Activated CD8-positive, alpha-beta memory T cell treated with anti-CD3 and anti-CD28 coated beads, Interleukin-2, amount 50 U/mL, for 1 hour (primary cell): ENCODE measurements around the gene NISCH.

ENCODE experiments used
- DNase-seq: peaks from one replicate; pipeline ENCODE4 v3.0.0-alpha.2; 2020; ENCODE audit errors: extremely low read depth

Gene NISCH

DNA sequence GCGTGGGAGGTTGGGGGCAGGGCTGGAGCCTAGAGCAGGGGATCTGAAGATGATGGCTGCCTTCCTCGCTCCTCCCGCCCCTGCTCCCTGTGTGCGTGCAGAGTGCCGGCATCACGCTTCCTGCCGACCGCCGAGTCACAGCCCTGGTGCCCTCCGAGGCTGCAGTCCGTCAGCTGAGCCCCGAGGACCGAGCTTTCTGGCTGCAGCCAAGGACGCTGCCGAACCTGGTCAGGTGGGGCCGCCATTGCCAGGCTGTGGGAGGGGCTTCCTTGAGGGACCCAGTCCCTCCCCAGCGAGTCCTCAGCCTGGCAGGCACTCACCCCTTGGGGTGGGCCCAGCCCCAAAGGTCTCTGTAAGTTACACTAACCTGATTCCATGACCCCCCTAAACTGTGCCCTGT is 57.3 kb downstream of the NISCH start:
- no peak for DNase-seq

DNA sequence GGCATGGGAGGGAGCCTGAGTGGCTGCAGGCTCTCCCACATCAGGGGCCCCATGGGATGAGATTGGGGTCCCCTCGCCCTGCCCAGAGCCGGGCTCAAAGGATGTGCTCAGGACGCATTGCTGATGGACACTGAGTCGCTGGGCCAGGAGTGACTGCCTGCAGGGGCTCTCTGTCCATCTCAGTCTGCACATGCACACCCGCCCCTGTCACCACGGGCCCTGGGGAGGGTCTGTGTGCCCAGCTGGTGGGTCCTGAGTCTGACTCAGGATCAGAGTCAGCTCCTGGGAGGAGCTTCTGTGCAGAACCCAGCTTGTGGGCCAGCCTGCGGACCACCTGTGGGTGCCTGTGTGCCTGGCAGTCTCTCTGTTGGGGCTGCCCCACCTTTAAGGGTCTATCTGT is 57.9 kb downstream of the NISCH start:
- DNase-seq, result no peak

DNA sequence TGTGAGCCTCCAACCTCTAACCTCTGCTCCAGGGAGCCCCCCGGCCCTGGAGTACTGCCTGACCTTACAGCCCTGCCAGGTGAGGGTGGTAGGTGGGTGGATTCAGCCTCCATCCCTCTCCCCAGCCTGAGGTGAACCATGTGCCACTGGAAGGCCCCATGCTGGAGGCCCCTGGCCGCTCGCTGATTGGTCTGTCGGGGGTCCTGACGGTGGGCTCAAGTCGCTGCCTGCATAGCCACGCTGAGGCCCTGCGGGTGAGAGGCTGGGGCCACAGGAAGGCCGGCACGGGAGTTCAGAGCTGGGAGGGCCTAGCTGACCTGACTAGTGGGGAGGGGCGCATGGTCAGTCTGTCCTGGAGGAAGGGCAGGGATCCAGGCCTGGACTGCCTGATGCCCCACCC is 59.2 kb downstream of the NISCH start:
- DNase-seq, result no peak

DNA sequence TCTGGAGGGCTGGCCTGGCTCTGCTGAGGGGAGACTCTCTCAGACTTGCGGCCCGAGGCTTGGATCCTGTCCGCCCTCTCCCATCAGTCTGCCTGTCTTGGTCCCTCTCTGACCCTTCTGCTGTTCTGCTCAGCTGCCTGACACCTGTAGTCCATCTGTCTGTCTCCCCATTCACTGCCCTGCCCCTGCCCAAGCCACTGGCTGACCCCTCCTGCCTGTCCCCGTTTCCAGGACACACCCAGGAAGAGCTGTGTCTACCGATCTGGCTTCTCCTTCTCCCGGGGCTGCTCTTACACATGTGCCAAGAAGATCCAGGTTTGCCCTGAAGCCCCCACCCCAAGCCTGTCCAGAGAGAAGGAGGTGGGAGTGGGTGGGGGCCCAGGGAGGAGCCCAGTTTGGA is 59.8 kb downstream of the NISCH start:
- DNase-seq, result no peak

DNA sequence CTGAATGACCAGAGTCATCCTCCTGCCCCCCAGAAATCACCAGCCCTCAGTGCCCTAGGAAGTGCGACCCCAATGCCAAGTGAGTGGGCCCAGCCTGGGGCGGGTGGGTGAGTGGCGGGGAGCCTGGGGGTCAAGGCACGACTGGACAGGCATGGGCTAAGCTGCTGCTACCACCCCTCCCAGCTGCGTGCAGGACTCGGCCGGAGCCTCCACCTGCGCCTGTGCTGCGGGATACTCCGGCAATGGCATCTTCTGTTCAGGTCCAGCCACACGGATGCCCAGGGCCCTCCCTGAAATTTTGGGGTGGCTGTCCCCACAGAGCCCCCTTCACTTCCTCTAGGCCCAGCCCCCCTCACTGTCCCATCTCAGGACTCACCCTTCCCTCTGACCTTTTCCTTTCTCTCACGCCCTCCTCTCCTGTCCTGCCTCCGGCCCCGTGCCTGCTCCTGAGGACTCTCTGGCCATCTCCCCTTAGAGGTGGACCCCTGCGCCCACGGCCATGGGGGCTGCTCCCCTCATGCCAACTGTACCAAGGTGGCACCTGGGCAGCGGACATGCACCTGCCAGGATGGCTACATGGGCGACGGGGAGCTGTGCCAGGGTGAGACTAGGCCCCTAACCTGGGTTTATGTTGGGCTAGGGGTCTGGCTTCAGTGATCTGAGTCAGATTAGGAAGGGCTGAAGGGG is 61.2 kb downstream of the NISCH start:
- DNase-seq, result no peak

DNA sequence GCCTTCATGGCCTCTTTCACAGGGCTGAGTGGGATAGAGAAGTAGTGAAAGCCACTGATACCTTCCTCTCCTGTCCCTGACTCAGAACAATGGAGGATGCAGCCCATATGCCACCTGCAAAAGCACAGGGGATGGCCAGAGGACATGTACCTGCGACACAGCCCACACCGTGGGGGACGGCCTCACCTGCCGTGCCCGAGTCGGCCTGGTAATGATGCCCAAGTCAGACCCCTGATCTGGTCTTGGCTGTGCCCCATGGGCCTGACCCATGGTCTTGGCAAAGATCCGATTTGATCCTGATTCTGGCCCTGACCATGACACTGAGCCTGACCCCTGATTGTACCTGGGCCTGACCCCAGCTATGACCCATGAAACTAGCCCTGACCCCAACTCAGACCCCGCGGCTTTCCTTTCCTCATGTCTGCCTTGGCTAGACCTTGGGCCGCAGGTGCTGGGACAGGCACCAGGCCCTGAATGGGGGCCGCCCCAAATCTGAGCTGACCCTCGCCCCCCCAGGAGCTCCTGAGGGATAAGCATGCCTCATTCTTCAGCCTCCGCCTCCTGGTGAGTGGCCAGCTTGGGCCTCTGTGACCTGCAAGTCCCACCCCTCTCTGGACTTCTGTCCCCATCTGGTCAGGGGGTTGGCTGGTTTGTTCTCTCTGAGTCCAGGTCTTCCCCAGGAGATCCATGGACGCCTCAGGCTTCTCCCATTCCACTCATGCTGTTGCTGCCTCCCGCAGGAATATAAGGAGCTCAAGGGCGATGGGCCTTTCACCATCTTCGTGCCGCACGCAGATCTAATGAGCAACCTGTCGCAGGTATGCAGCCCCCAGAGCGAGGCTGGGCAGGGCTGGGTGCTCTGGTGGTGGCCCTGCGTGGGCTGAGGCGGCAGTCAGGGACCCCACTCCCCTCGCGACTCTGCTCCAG is 62.7 kb downstream of the NISCH start:
- no peak for DNase-seq

DNA sequence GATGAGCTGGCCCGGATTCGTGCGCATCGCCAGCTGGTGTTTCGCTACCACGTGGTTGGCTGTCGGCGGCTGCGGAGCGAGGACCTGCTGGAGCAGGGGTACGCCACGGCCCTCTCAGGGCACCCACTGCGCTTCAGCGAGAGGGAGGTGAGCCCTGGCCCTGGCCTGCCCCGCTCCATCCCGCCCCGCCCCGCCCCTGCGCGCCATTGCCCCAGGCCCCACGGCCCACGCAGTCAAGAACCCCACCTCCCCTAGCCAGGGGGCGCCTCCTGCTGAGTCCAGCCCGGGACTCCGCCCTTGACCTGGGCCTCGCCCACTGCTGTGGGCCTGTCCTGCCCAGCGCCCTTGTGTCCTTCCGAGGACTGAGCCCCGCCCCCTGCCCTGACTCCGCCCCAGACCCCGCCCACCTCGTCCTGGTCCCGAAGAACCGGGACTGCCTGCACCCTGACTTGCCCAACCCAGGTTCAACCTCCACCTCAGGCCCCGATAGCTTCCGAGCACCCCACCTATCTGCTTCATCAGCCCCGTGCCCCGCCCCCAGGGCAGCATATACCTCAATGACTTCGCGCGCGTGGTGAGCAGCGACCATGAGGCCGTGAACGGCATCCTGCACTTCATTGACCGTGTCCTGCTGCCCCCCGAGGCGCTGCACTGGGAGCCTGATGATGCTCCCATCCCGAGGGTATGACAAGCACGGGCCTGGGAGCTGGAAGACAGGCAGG is 63.5 kb downstream of the NISCH start:
- DNase-seq, result no peak

DNA sequence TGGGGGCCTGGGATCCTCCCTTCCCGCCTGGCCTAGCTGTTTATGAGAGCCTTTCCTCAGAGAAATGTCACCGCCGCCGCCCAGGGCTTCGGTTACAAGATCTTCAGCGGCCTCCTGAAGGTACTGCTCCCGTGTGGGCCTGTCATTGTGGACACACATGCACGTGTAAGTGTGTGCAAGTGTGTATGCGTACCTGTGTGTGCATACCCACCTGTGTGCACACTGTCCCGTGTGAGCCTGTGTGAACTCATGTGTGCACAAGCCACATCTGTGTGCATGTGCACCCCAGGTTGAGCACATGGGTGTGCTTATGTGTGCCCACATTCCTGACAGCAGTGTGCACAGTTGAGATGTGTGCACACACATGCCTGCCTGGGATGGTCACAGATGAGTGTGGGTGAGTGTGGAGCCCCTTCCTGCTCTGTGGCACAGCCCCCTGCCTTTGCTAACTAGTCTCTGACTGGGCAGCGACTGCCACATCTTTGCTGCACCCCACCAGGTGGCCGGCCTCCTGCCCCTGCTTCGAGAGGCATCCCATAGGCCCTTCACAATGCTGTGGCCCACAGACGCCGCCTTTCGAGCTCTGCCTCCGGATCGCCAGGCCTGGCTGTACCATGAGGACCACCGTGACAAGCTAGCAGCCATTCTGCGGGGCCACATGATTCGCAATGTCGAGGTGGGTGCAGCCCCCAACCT is 64.2 kb downstream of the NISCH start:
- DNase-seq, result no peak

DNA sequence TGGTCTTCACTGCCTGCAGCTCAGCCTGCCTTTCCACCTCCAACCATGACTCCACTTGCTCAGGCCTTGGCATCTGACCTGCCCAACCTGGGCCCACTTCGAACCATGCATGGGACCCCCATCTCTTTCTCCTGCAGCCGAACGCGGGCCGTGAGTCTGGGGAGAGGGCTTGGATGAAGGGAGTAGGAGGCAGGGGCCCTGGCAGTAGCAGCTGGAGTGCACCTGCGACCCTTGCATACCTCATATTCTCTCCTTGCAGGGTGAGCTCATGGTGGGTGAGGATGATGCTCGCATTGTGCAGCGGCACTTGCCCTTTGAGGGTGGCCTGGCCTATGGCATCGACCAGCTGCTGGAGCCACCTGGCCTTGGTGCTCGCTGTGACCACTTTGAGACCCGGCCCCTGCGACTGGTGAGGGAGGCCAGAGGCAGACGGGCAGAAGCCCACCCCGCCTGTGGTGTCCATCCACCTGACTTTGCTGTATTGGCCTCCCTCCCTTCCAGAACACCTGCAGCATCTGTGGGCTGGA is 64.8 kb downstream of the NISCH start:
- DNase-seq, result no peak

DNA sequence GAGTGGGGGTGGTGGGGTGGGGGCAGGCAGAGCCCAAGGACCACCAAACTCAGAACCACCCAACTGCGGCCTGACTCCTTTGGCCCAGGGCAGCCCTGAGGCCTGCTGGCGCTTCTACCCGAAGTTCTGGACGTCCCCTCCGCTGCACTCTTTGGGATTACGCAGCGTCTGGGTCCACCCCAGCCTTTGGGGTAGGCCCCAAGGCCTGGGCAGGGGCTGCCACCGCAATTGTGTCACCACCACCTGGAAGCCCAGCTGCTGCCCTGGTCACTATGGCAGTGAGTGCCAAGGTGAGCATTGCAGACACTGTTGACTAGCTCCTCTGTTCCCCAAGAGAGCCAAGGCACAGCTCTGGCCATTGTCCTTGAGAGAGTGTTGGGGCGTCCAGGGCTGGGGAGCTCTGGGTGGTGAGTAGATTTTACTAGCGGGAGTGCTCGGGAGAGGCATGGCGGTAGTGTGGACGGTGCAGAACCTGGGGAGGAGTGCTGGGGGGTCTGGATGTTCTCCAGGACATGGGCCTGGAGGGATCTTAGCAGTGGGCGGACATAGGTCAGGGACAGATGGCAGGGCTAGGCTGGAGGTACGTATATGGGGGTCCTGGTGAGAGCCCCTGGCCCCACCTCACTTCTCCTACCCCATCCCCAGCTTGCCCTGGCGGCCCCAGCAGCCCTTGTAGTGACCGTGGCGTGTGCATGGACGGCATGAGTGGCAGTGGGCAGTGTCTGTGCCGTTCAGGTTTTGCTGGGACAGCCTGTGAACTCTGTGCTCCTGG is 65.5 kb downstream of the NISCH start:
- DNase-seq, result no peak

DNA sequence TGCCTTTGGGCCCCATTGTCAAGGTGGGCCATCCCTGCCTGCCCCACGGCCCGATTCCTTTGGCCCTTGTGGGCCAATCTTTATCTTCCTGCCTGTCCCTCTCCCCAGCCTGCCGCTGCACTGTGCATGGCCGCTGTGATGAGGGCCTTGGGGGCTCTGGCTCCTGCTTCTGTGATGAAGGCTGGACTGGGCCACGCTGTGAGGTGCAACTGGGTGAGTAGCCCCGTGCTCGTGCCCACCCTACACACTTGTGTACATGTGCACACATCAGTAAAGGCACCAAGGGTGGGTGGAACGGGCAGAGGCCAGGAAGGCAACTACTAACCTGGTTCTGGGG is 66.1 kb downstream of the NISCH start:
- DNase-seq, result no peak

DNA sequence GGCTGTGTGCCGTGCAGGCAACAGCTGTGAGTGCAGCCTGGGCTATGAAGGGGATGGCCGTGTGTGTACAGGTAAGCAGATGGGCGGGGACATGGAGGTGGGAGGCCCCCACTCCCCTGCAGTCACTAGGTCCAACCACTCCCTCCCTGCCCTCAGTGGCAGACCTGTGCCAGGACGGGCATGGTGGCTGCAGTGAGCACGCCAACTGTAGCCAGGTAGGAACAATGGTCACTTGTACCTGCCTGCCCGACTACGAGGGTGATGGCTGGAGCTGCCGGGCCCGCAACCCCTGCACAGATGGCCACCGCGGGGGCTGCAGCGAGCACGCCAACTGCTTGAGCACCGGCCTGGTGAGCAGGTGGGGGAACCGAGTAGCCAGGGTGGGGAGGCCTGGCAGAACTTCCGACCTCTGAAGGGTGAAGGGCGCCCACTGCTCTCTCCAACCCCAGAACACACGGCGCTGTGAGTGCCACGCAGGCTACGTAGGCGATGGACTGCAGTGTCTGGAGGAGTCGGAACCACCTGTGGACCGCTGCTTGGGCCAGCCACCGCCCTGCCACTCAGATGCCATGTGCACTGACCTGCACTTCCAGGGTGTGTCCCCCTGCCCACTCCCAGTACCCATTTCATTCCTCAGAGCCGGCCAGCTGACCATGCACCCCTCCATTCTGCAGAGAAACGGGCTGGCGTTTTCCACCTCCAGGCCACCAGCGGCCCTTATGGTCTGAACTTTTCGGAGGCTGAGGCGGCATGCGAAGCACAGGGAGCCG is 66.7 kb downstream of the NISCH start:
- no peak for DNase-seq

DNA sequence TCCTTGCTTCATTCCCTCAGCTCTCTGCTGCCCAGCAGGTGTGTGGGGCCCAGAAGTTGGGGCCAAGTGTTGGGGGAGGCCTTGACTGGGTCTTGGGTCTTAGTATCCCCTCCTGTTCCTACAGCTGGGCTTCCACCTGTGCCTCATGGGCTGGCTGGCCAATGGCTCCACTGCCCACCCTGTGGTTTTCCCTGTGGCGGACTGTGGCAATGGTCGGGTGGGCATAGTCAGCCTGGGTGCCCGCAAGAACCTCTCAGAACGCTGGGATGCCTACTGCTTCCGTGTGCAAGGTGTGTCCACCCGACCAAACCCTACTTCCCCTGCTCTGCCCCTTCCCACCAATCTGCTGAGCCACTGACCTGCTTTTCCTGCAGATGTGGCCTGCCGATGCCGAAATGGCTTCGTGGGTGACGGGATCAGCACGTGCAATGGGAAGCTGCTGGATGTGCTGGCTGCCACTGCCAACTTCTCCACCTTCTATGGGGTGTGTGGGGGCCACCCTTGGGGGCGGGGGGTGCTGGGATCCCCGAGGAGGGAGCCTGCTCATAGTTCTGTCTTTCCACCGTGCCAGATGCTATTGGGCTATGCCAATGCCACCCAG is 67.3 kb downstream of the NISCH start:
- no peak for DNase-seq

DNA sequence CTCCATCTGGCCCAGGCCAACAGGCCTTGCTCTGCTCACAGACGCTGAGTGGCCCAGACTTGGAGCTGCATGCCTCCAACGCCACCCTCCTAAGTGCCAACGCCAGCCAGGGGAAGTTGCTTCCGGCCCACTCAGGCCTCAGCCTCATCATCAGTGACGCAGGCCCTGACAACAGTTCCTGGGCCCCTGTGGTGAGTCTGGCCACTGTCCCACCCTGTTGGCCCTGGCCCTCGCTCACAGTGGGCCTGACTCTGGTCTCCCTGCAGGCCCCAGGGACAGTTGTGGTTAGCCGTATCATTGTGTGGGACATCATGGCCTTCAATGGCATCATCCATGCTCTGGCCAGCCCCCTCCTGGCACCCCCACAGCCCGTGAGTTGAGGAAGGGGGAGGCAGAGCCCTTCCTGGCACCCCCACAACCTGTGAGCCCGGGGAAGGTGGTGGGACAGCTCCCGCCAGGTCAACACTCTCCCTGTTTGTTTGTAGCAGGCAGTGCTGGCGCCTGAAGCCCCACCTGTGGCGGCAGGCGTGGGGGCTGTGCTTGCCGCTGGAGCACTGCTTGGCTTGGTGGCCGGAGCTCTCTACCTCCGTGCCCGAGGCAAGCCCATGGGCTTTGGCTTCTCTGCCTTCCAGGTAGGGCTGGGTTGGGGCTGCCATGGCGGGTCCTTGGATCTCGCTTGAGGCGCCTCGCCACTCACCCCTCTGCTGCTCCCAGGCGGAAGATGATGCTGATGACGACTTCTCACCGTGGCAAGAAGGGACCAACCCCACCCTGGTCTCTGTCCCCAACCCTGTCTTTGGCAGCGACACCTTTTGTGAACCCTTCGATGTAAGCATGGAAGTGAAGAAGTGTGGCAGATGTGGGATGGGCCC is 68.2 kb downstream of the NISCH start:
- no peak for DNase-seq

DNA sequence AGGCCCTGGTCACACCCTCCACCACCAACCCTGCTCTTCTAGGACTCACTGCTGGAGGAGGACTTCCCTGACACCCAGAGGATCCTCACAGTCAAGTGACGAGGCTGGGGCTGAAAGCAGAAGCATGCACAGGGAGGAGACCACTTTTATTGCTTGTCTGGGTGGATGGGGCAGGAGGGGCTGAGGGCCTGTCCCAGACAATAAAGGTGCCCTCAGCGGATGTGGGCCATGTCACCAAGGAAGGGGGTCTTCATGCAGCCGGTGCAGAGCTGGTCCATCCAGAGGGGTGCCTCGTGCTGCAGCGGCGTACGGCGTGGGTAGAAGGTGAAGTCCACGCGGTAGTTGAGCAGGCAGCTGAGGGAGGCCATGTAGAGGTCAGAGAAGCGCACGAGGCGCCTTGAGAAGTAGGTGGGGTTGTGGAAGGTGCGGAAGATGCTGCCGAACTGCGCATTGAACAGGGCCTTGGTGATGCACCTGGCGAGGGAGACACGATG is 68.9 kb downstream of the NISCH start:
- no peak for DNase-seq

DNA sequence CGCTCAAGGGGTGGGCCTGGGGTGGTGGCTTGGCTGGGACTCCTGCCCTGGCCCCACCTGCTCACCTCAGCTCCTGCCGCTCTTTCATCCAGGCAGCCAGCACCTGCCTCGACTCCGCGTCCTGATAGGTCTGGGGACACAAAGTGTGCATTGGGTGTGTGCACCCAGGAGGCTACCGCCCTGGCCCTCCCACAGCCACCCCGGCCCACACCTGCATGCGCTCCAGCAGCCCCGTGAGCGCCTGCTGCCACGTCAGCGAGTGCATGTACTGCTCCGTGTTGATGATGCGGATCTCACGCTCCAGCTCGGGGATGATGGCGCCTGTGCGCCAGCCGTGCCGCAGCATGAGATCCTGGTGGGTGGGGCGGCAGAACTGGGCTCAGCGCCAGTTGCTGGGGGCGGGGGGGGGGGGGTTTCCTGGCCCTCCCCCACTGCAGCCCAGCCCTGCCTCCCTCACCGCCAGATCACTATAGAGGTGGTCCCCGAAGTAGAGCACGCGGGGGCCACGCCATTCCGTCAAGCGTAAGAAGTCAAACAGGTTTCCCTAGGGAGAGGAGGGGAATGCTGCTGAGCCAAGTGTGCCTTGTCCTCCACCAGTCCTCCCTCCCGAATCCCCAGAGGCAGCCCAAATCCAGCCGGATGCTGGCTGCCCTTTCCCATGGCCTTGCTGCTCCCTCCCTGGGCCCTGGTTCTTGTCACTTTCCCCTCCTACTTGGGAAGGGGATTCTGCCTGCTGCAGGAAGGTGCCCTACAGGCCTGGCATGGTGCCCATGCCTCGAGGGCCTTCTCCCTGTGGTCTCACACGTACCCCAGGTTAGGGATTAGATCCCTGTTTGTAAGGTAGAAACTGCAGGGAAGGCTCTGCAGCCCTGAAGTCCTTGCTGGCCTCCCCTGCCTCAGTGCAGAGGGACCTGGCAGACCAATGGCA is 69.6 kb downstream of the NISCH start:
- no peak for DNase-seq

DNA sequence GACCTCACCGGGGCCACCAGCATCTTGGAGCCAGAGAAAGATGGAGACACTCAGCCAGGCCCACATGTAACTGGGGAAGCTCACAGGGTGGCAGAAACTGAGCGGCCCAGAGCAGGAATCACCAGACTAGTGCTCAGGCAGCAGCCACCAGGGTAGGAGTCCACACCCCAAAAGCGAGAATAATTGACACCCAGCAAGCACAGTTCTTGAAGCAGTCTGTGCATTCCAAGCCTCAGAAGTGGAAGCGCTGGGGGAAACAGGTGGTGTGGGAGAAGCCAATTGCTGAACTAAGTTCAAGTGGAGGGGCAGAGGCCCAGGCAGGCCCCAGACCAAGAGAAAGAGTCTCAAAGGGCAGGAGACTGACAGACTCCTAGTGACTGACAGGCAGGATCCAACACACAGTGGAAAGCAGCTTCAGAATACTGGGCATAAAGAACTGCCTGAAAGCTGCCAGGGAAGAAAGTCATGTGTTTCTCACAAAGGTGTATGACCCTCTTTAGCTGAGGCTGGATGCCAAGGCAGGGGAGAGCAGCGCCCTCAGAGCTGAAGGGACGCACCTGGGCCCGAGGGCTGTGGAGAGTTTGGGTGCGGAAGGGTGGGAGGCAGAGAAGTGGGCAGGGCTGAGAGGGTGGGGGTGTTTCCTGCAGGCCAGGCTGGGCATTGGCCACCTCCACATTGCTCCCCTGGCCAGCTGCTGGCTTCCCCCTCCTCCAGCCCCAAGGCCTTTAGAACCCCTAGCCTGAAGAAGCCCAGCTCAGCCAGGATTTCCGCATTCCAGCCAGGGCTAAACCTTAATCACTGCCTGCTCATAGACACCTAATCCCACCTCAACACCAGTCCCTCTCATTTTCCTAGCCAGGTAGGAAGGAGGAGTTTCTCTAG is 70.5 kb downstream of the NISCH start:
- DNase-seq, result no peak
